Measurements from ENCODE around the gene CNTROB. TPM values are rescaled to one million over a fixed set of nuclear protein-coding genes. Genes with fewer than 3 reads are reported as not detected.

CNTROB gene
- total and polyA plus RNA-seq, 2 donors: 18.9 to 39.0 TPM

GRCh38 chr17:7982666-7983065 is 50.7 kb downstream of the CNTROB start:
- DNase-seq (ENCODE audit: low read depth in 6 of 9, low spot score in 9 of 9): no peak
- H3K27me3 ChIP-seq (ENCODE audit: control insufficient read depth in 2 of 2, insufficient read depth in 1 of 2, low read length in 1 of 2): peaks cover 0 to 5% of the 10 kb centered on the region in 2 donors
- H3K9me3 ChIP-seq (ENCODE audit: control insufficient read depth in 2 of 2, insufficient read depth in 1 of 2, low read length in 1 of 2): no peaks in the 10 kb centered on the region
- no peak overlapping the region for H3K4me3 ChIP-seq (ENCODE audit: low read length in 2 of 2)
- WGBS: 97% methylated on average over 6 of the region's 6 CpGs
- no peaks in the 10 kb centered on the region for H3K4me1 ChIP-seq (ENCODE audit: control insufficient read depth in 2 of 2, insufficient read depth in 2 of 2, low read length in 2 of 2)
- H3K36me3 ChIP-seq (ENCODE audit: control insufficient read depth in 2 of 2, insufficient read depth in 2 of 2, low read length in 1 of 2): no peaks in the 10 kb centered on the region
- no peak overlapping the region for H3K27ac ChIP-seq (ENCODE audit: low read depth in 1 of 2, low read length in 1 of 2)

- peaks cover 0 to 4% of the 10 kb centered on the region in 2 donors for H3K4me1 ChIP-seq (ENCODE audit: control insufficient read depth in 2 of 2, insufficient read depth in 2 of 2, low read length in 2 of 2)
- 92% methylated on average over 9 of the region's 9 CpGs for WGBS
- no peak for DNase-seq (ENCODE audit: low read depth in 6 of 9, low spot score in 9 of 9)
Observed at GRCh38 chr17:7984904-7985303, 52.9 kb downstream of the CNTROB start.

GRCh38 chr17:7987112-7987893 is 55.3 kb downstream of the CNTROB start:
- WGBS: 92% methylated on average over 12 of the region's 12 CpGs

More at GRCh38 chr17:7984904-7985303, 52.9 kb downstream of the CNTROB start:
- Histone ChIP-seq H3K27ac (ENCODE audit: low read depth in 1 of 2, low read length in 1 of 2) (no peak overlapping the region), H3K36me3 (ENCODE audit: control insufficient read depth in 2 of 2, insufficient read depth in 2 of 2, low read length in 1 of 2) (no peaks in the 10 kb centered on the region), H3K9me3 (ENCODE audit: control insufficient read depth in 2 of 2, insufficient read depth in 1 of 2, low read length in 1 of 2) (no peaks in the 10 kb centered on the region), H3K4me3 (ENCODE audit: low read length in 2 of 2) (no peak overlapping the region), H3K27me3 (ENCODE audit: control insufficient read depth in 2 of 2, insufficient read depth in 1 of 2, low read length in 1 of 2) (peaks cover 0 to 5% of the 10 kb centered on the region in 2 donors)

GRCh38 chr17:7988750-7989178 is 56.8 kb downstream of the CNTROB start:
- Histone ChIP-seq H3K9me3 (ENCODE audit: control insufficient read depth in 2 of 2, insufficient read depth in 1 of 2, low read length in 1 of 2) (no peaks in the 10 kb centered on the region), H3K4me3 (ENCODE audit: low read length in 2 of 2) (no peak overlapping the region), H3K27me3 (ENCODE audit: control insufficient read depth in 2 of 2, insufficient read depth in 1 of 2, low read length in 1 of 2) (no peaks in the 10 kb centered on the region), H3K27ac (ENCODE audit: low read depth in 1 of 2, low read length in 1 of 2) (no peak overlapping the region), H3K4me1 (ENCODE audit: control insufficient read depth in 2 of 2, insufficient read depth in 2 of 2, low read length in 2 of 2) (peaks cover 3 to 9% of the 10 kb centered on the region in 2 donors), H3K36me3 (ENCODE audit: control insufficient read depth in 2 of 2, insufficient read depth in 2 of 2, low read length in 1 of 2) (no peaks in the 10 kb centered on the region)
- WGBS: 23% methylated on average over 5 of the region's 5 CpGs
- peak; percentile 51 to 91 (median 83) for DNase-seq (ENCODE audit: low read depth in 6 of 9, low spot score in 9 of 9)

More at GRCh38 chr17:7987112-7987893, 55.3 kb downstream of the CNTROB start:
- H3K4me3 ChIP-seq (ENCODE audit: low read length in 2 of 2): no peak overlapping the region
- peaks cover 0 to 2% of the 10 kb centered on the region in 2 donors for H3K27me3 ChIP-seq (ENCODE audit: control insufficient read depth in 2 of 2, insufficient read depth in 1 of 2, low read length in 1 of 2)
- peaks cover 3 to 9% of the 10 kb centered on the region in 2 donors for H3K4me1 ChIP-seq (ENCODE audit: control insufficient read depth in 2 of 2, insufficient read depth in 2 of 2, low read length in 2 of 2)
- no peaks in the 10 kb centered on the region for H3K36me3 ChIP-seq (ENCODE audit: control insufficient read depth in 2 of 2, insufficient read depth in 2 of 2, low read length in 1 of 2)
- no peaks in the 10 kb centered on the region for H3K9me3 ChIP-seq (ENCODE audit: control insufficient read depth in 2 of 2, insufficient read depth in 1 of 2, low read length in 1 of 2)
- no peak for DNase-seq (ENCODE audit: low read depth in 6 of 9, low spot score in 9 of 9)
- H3K27ac ChIP-seq (ENCODE audit: low read depth in 1 of 2, low read length in 1 of 2): no peak overlapping the region

- H3K36me3 ChIP-seq (ENCODE audit: control insufficient read depth in 2 of 2, insufficient read depth in 2 of 2, low read length in 1 of 2): no peaks in the 10 kb centered on the region
- WGBS: 3% methylated on average over 59 of the region's 59 CpGs
- H3K27ac ChIP-seq (ENCODE audit: low read depth in 1 of 2, low read length in 1 of 2): peak overlapping the region; percentile 46 to 78
- H3K9me3 ChIP-seq (ENCODE audit: control insufficient read depth in 2 of 2, insufficient read depth in 1 of 2, low read length in 1 of 2): no peaks in the 10 kb centered on the region
- H3K27me3 ChIP-seq (ENCODE audit: control insufficient read depth in 2 of 2, insufficient read depth in 1 of 2, low read length in 1 of 2): peaks cover 0 to 3% of the 10 kb centered on the region in 2 donors
- H3K4me3 ChIP-seq (ENCODE audit: low read length in 2 of 2): peak overlapping the region; percentile 53 to 56
- DNase-seq (ENCODE audit: low read depth in 6 of 9, low spot score in 9 of 9): peak; percentile 55 to 94 (median 81)
- peaks cover 3 to 9% of the 10 kb centered on the region in 2 donors for H3K4me1 ChIP-seq (ENCODE audit: control insufficient read depth in 2 of 2, insufficient read depth in 2 of 2, low read length in 2 of 2)
Observed at GRCh38 chr17:7989781-7990655, 58.0 kb downstream of the CNTROB start.

- Histone ChIP-seq H3K27me3 (ENCODE audit: control insufficient read depth in 2 of 2, insufficient read depth in 1 of 2, low read length in 1 of 2) (peaks cover 0 to 5% of the 10 kb centered on the region in 2 donors), H3K36me3 (ENCODE audit: control insufficient read depth in 2 of 2, insufficient read depth in 2 of 2, low read length in 1 of 2) (no peaks in the 10 kb centered on the region), H3K4me3 (ENCODE audit: low read length in 2 of 2) (no peak overlapping the region), H3K9me3 (ENCODE audit: control insufficient read depth in 2 of 2, insufficient read depth in 1 of 2, low read length in 1 of 2) (no peaks in the 10 kb centered on the region), H3K27ac (ENCODE audit: low read depth in 1 of 2, low read length in 1 of 2) (no peak overlapping the region), H3K4me1 (ENCODE audit: control insufficient read depth in 2 of 2, insufficient read depth in 2 of 2, low read length in 2 of 2) (peaks cover 5 to 12% of the 10 kb centered on the region in 2 donors)
- WGBS: 96% methylated on average over 2 of the region's 2 CpGs
- DNase-seq (ENCODE audit: low read depth in 6 of 9, low spot score in 9 of 9): no peak
Observed at GRCh38 chr17:7992516-7992915, 60.5 kb downstream of the CNTROB start.

GRCh38 chr17:7992924-7993323 is 60.9 kb downstream of the CNTROB start:
- H3K4me1 ChIP-seq (ENCODE audit: control insufficient read depth in 2 of 2, insufficient read depth in 2 of 2, low read length in 2 of 2): peaks cover 5 to 12% of the 10 kb centered on the region in 2 donors
- H3K4me3 ChIP-seq (ENCODE audit: low read length in 2 of 2): no peak overlapping the region
- H3K27me3 ChIP-seq (ENCODE audit: control insufficient read depth in 2 of 2, insufficient read depth in 1 of 2, low read length in 1 of 2): peaks cover 0 to 6% of the 10 kb centered on the region in 2 donors
- H3K9me3 ChIP-seq (ENCODE audit: control insufficient read depth in 2 of 2, insufficient read depth in 1 of 2, low read length in 1 of 2): no peaks in the 10 kb centered on the region
- DNase-seq (ENCODE audit: low read depth in 6 of 9, low spot score in 9 of 9): no peak
- no peak overlapping the region for H3K27ac ChIP-seq (ENCODE audit: low read depth in 1 of 2, low read length in 1 of 2)
- no peaks in the 10 kb centered on the region for H3K36me3 ChIP-seq (ENCODE audit: control insufficient read depth in 2 of 2, insufficient read depth in 2 of 2, low read length in 1 of 2)
- 87% methylated on average over 3 of the region's 3 CpGs for WGBS

- Histone ChIP-seq H3K27ac (ENCODE audit: low read depth in 1 of 2, low read length in 1 of 2) (no peak overlapping the region), H3K4me1 (ENCODE audit: control insufficient read depth in 2 of 2, insufficient read depth in 2 of 2, low read length in 2 of 2) (peaks cover 5 to 12% of the 10 kb centered on the region in 2 donors), H3K27me3 (ENCODE audit: control insufficient read depth in 2 of 2, insufficient read depth in 1 of 2, low read length in 1 of 2) (peaks cover 0 to 12% of the 10 kb centered on the region in 2 donors), H3K4me3 (ENCODE audit: low read length in 2 of 2) (no peak overlapping the region), H3K9me3 (ENCODE audit: control insufficient read depth in 2 of 2, insufficient read depth in 1 of 2, low read length in 1 of 2) (no peaks in the 10 kb centered on the region), H3K36me3 (ENCODE audit: control insufficient read depth in 2 of 2, insufficient read depth in 2 of 2, low read length in 1 of 2) (no peaks in the 10 kb centered on the region)
- no peak for DNase-seq (ENCODE audit: low read depth in 6 of 9, low spot score in 9 of 9)
- 96% methylated on average over 27 of the region's 27 CpGs for WGBS
Observed at GRCh38 chr17:7993972-7994589, 62.1 kb downstream of the CNTROB start.

Measured in thymus (tissue), 11 donors.